GM21723 (cell line): Measurements from ENCODE around the gene MARCKS.
A peak's percentile ranks its signal among the peaks of the same experiment; 100 is the strongest.

Experiments
- ATAC-seq: cut with Tn5 transposase; IDR thresholded peaks from one replicate; pipeline ENCODE4 v1.9.1; 2021; ENCODE audit warnings: mild to moderate bottlenecking, moderate library complexity; ENCODE audit not compliant: unreplicated experiment

Gene MARCKS

DNA sequence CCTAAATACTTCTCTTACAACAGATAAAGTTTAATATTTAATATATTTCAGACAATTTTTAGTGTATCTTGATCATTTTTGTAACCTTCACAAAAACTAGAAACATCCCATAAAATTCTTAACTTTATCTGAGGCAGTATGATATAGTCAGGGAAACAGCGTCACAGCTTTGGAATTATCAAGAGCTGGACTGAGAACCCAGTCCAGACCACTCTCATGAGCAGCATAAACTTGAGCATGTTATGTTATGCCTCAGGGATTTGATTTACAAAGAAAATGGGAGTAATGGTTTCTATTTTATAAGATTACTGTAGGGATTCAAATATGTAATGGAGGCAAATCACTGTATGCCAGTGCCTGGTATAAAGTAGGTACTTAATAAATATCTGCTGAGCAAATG, 8.3 kb upstream of the MARCKS start:
- no peak for ATAC-seq

DNA sequence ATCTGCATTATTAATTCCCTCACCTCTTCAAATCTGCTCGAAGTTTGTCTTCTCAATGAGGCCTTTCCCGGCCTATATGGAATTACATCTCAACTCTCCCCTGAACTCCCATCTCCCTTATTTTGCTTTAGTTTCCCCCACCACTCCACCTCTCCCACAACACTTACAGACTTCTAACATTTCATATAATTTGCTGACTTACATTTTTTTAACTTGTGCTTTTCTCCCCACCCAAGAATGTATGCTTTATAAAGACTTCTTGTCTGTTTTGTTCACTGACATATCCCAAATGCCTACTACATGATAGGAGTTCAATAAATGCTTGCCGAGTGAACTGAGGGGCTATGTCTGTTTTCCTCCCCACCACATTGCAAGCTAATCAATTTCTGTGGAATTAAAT, 3.9 kb upstream of the MARCKS start:
- ATAC-seq, result no peak

DNA sequence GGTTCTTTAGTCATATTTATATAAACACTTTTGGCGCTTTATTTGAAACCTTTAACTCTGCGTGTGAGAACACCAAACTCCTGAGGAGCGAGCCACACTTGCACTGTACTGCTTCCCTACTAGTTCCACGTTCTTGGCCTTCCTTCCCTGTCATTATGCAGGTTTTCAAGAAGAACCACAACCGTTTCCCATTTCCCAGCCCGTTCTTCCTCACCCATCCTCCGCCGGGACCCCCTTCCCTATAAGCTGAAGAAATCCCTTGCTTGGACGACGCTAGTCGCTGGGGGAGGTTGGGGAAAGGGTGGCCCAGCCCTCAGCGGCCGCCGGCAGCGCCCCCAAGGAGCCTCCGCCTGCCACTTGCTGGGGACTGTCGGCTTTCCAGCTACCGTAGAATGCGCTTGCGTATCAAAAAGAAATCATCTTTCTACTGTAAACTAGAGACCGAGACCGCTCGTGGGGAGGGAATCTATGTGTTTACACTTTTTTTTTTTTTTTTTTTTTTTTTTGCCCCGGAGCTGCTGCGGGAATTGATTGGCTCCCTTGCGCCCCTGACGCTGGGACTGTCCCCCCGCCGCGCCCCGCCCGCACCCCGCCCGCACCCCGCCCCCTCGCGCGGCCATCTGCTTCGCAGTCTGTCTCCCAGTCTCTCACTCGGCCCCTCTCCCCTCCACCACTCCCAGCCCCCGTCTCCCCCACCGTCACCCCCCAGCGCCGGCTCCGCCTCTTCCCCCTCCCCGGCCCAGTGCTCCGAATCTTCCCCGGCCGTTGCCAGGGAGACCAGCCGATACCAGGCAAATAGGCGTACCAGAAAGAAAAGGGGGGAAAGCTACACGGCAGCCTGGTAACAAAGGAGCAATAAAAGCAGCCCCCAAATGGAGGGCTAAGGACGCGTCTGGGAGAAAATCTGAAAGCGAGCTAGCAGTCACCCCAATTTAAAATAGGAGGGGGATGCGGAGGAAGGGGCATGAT, 2.3 kb upstream of the MARCKS start:
- peak; percentile 13 for ATAC-seq

DNA sequence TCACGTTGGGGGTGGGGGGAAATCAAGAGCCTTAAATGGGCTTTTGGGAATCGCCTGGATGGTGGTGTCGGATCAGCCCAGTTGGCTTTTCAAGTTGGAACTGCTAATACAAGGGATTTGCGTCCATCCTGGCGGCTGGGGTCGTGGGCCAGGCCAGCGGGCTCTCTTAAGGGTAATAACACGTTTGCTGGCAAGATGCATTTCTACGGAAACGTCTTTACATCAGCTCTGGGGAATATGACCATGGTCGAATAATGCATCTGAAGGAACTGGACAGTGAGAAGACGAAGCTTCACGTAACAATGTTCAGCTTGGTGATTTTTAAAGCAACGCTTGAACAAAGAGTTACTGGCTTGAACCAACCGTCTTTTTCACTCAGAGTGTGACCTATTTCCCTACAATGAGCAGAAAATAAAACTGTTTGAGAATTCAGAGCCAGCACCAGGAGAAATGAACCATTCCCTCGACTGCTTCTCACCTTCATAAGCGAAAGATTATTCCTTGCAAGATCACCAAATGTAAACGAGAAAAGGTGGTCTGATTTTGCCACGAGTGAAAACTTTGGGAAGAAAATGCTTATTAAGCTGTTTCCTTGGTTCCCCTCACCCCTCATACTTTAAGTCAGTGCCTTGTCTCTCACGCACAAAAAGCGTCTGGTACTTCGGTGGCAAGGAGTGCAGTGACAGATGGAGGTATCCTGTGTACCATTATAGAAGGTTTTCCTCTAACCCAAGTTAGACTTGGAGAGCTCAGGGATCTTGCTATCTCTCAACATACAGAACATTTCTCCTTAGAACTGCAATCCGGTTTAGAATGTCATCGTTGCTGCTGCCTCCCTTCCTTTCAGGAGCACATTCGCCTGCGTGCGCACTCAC, 1.4 kb upstream of the MARCKS start:
- ATAC-seq, result no peak

DNA sequence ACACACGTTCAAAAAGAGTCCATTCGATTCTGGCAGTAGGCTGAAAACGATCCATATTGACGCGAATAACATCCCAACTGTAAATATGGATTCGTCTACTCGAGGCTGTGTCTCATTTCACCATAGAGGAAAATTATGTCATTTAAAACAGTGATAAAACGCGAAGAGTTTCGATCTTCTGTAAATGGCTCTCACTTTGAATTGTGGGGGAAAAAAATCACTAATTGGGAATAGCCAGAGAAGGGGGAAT, 845 bp upstream of the MARCKS start:
- no peak for ATAC-seq

DNA sequence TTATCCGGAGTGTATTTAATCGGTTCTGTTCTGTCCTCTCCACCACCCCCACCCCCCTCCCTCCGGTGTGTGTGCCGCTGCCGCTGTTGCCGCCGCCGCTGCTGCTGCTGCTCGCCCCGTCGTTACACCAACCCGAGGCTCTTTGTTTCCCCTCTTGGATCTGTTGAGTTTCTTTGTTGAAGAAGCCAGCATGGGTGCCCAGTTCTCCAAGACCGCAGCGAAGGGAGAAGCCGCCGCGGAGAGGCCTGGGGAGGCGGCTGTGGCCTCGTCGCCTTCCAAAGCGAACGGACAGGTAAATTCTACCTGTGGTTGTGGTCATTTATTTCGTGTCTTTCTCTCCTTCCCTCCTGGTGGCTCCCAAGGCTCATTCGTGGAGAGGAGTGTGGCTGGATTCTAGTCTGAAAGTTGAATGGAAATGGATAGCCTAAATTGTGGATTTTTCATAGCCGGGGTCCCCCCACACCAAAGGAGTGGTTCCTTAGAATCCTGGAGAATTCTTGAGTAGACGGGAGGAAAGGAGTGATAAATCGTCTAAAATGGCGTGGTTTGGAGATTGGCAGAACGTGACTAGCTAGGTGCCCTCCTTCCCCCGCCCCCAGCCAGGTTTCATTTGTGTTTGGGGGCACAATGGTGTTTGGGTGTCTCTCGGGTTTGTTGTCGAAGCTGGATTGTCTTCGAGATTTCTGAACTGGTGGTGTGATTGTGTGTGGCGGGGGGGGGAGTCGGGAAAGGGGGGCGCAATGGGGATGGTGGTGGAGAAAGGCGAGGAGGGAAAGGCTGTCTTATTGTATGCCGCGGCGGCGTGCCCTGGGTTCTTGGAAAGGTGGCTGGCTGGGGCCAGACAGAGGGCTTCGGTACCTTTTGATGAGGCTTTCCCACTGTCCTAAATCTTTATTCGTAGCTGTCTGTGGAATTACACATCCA, 673 bp downstream of the MARCKS start:
- ATAC-seq, result peak; percentile 0

DNA sequence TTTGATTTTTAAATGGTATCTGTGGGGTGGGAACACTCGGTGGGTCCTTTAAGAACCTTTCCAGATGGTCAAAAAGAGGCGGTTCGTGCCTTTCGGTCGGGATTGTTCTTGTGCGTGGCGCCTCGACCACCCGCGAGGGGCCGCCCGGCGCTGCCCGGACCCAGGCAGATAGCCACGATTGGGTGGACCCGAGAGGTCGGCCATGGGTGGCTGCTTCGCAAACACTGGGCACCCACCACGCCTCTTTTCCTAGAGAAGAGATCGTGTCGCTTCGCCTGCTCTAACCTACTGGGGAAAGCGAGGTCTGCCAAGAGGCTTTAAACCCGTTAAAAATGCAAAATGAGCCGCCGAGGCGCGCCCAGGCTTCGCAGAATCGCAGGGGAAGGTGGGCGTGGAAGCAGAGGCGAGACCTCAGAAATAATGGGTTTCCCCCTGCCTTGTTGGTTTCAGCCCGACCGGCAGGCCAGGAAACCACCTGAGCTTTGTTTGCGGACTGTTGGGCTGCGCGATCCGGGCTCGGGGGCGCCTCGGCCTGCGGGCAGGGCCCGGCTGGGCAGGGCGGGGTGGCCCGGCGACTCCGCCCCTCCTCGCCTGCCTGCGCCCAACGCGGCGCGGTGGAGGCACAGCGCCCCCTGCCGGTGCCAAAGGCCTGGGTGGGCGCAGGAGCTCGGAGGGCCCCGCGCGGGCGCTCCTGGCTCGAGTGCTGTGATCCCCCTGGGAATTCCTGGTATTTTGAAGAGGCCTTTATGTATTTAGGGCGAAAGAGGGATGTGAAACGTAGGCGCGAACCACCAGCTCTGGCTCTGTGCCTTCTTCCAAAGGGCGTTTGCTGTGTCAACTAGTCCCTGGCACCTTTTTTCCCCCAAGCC, 1.6 kb downstream of the MARCKS start:
- peak; percentile 79 for ATAC-seq

DNA sequence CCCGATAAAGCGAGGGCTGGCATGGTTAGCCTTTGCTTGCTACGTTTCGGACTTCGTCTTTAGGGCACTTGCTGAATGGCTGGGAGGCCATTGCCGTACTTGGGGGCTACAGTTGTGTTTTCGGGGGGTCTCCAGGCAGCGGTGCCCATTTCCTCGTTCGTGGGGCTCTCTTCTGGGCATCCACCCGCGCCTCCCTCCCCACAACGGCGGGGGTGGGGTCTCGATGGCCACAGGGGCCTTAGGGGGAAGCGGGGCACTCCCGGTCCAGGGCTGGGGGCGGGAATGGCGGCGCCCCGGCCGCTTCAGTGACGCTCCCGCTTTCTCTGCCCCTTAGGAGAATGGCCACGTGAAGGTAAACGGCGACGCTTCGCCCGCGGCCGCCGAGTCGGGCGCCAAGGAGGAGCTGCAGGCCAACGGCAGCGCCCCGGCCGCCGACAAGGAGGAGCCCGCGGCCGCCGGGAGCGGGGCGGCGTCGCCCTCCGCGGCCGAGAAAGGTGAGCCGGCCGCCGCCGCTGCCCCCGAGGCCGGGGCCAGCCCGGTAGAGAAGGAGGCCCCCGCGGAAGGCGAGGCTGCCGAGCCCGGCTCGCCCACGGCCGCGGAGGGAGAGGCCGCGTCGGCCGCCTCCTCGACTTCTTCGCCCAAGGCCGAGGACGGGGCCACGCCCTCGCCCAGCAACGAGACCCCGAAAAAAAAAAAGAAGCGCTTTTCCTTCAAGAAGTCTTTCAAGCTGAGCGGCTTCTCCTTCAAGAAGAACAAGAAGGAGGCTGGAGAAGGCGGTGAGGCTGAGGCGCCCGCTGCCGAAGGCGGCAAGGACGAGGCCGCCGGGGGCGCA, 2.4 kb downstream of the MARCKS start:
- no peak for ATAC-seq

DNA sequence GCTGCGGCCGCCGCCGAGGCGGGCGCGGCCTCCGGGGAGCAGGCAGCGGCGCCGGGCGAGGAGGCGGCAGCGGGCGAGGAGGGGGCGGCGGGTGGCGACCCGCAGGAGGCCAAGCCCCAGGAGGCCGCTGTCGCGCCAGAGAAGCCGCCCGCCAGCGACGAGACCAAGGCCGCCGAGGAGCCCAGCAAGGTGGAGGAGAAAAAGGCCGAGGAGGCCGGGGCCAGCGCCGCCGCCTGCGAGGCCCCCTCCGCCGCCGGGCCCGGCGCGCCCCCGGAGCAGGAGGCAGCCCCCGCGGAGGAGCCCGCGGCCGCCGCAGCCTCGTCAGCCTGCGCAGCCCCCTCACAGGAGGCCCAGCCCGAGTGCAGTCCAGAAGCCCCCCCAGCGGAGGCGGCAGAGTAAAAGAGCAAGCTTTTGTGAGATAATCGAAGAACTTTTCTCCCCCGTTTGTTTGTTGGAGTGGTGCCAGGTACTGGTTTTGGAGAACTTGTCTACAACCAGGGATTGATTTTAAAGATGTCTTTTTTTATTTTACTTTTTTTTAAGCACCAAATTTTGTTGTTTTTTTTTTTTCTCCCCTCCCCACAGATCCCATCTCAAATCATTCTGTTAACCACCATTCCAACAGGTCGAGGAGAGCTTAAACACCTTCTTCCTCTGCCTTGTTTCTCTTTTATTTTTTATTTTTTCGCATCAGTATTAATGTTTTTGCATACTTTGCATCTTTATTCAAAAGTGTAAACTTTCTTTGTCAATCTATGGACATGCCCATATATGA, 3.2 kb downstream of the MARCKS start:
- ATAC-seq, result no peak

DNA sequence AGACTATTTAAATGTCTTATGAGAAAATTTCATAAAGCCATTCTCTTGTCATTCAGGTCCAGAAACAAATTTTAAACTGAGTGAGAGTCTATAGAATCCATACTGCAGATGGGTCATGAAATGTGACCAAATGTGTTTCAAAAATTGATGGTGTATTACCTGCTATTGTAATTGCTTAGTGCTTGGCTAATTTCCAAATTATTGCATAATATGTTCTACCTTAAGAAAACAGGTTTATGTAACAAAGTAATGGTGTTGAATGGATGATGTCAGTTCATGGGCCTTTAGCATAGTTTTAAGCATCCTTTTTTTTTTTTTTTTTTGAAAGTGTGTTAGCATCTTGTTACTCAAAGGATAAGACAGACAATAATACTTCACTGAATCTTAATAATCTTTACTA, 5.0 kb downstream of the MARCKS start:
- no peak for ATAC-seq

DNA sequence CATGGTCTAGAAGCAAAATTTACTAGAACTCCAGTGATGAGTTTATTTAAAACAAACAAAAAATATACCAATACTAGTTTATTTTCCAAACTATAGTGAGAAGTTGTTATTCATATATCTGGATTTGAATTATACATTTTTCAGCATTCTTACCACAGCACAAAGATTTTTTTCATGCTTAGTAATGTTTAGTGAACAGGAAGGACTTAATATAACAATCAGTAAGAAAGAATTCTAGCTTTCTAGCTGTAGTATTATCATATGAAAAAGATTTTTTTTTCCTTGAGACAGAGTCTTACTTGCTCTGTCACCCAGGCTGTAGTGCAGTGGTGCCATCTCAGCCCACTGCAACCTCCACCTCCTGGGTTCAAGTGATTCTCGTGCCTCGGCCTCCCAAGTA, 13.8 kb downstream of the MARCKS start:
- no peak for ATAC-seq

DNA sequence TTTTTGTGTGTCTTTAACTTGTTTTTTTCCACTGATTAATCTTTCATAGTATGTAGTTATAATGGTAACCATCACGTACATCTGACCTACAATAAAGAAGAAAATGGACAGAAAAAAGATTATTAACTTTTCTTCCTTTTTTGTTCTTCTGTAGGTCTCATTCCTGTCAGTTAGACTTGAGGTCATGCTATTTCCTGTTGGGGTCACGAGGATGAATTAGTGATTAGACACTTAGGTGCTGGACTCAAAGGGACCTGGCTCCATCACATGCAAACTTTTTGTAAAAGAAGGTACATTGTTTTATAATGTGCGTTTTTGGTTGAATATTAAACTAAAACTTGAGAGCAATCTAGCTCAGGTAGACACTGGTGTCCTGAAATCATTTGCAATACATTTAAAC, 14.8 kb downstream of the MARCKS start:
- ATAC-seq, result no peak

DNA sequence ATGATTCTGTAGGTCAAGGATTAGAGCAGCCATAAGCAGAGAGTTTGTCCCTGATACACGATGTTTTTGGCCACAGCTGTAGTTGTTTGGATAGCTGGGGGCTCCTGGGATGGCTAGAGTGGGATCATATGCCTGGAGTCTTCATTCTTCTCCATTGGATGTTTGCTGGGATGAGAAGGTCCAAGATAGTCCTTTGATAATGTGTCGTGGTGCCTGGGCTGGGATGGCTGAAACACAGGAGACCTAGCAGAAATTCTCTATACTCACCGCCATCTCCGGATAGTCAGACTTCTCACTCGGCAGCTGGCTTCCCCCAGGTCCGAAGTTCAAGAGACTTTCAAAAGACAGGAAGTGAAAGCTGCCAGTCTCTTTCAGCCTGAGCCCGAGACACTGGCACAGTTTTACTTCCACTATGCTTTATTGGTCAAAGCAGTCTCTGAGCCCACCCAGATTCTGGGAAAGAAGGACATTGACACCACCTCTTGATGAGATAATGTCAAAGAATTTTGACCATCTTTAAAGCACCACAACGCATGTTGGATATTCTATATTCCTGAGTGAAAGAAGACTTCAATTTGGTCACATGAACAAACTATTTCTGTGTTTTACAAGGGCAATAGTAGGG, 16.0 kb downstream of the MARCKS start:
- peak; percentile 85 for ATAC-seq

DNA sequence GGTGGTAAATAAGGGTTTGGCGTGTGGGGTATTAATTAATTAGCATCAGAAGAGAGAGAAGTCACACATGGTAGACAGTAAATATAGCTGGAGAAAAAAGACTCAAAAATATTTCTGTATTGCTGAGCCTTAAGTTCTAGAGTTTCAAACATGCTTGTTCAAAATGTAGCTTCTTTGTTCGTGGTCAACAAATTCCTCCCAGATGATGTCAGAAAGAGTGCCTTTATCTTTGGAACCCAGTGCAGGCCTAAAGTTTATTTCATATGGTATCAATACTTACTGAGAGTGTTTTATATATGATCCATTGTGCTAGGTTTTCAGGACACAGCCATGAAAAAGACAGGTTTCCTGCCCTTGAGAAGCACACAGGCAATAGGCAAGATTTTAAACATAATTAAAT, 18.3 kb downstream of the MARCKS start:
- no peak for ATAC-seq

DNA sequence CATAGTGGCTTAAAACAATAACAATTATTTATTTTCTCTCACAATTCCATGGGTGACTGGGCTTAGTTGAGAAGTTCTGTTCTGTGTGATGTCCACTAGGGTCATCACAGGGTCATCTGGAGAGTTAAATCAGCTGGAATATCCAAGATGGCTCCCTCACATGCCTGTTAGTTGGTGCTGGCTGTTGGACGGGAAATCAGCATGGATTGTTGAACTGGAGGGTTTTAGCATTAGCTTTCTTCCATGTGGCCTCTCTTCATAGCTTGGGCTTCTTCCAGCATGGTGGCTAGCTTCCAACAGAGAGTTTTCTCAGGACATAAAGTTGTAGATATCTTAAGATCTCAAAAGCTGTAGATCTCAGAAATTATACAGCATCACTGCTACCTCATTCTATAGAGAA, 19.6 kb downstream of the MARCKS start:
- ATAC-seq, result no peak

DNA sequence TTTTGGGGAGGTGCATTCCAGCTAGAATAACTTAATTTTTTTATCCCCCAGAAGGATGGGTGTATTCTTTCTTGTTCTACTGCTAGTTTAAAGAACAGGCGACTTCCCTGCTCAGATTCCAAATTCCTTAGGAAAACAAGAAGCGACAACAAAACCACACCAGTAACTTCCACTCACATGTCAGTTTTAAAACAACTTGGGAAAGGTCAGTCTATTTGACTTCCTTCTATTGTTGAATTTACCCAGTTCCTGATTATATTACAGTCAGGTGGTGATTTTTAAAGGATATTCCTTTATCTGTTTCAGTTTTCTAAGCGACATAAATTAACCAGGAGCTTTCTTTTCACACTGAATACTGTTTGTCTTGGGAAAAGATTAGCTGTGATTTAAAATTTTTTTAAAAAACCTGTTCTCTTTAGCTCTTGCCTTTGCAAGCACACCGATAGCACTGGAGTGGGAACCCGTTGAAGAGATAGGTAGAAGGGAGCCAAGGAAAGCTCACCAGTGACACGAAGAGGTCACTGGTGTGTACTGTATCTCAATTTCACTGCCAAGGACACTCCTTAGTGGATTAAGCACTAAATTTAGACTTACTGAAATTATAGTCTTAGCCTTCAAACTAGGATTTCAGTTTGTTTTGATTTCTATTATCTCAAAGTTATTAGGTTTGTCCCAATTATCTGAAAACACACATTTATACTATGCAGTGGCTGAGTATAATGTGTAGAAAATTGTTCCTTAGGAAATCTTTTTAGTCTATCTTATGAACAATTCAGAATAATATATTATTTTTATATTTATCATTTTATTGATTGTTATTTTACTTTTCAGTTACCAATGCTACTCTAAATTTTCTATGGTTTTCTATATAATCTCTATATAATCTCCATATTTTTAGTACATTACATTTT, 22.3 kb downstream of the MARCKS start:
- ATAC-seq, result peak; percentile 100

DNA sequence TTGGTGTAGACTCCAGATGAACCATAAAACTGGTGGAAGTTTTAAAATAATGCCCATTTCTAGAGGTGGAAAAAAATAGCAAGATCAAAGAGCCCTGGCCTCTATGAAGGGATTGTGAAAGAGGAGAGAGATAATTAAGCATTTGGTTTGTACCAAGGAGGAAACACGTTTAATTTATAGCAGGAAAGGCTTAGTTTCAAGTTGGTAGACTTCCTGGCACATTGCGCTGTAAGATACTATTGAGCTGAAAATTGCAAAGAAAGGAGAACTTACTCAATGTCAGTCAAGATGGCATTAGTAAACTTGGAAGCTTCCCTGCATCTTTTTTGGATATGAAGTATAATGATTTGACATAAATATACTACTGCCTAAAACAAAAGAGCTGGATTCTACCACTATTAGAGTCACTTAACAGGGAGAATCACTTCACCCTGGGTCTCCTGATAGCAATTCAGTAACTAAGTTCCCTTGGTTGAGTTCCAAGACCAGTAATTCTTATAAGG, 24.4 kb downstream of the MARCKS start:
- ATAC-seq, result no peak
